ENCODE data around the gene CBLN3.
"Not testable (repeated sequence)": the region's sequence is repeated elsewhere in the genome, so short reads cannot be mapped to it uniquely, and the experiment has no call there.

CBLN3 gene

GRCh38 chr14:24401810-24402702 lies 27.4 kb downstream of the CBLN3 start:
- DNase-seq (ENCODE audit: low read depth), result no peak

DNA sequence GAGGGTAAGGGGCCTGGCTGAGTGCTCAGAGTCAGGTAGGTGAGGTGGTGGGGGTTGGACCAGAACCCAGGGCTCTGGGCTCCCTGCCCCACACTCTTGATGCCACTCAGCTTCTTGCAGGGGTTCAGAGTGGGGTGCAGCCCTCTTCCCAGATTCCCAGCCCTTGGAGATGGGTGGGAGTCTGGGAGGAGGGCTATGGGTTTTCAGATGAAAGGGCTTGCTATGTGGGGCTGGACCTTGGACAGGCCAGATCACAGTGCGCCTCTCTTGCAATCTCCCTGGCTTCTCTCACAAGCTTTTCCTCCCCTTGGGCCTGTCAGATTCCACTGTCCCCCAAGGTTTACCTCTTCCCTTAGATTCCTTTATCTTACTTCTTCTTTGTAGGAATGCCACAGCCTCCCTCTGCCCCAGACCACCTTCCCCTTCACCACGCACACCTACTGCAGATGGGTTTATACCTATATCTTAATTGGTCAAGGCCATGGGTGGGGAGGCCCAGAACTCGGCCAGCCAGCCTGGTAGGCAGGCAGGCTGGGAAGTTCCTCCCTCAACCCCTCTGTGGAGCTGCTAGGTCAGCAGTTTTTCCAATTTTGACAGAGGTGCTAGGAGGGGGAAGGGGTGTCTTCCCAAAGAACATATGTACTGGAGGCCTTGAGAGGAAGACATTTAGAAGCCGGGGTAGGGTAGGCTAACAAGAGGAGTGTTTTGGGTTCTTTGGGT lies 29.3 kb downstream of the CBLN3 start:
- no peak for DNase-seq (ENCODE audit: low read depth)

DNA sequence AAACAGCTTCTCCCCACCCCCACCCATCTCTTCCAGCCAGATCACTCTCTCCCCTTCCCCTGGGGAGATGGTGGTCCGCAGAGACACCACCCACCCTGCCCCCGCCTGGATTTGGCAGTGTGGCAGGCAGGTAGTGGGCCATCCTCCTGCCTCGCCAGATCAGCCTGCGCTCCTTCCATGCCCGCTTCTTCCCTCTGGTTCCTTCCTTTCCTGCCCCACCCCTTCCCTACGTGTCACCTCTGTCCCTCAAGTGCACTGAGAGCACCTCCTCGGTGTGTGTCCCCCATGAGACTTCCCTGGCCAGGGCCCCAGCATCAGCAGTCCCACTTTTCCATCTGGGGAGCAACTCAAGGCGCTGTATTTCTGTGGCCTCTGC lies 30.0 kb downstream of the CBLN3 start:
- no peak for DNase-seq (ENCODE audit: low read depth)

- DNase-seq (ENCODE audit: low read depth), result no peak
Observed at GRCh38 chr14:24398653-24399446, 30.6 kb downstream of the CBLN3 start, which contains the start of gene NYNRIN. NYNRIN (plus strand) TSS chr14:24399003; CDS start chr14:24399247, 244 bp downstream.

DNA sequence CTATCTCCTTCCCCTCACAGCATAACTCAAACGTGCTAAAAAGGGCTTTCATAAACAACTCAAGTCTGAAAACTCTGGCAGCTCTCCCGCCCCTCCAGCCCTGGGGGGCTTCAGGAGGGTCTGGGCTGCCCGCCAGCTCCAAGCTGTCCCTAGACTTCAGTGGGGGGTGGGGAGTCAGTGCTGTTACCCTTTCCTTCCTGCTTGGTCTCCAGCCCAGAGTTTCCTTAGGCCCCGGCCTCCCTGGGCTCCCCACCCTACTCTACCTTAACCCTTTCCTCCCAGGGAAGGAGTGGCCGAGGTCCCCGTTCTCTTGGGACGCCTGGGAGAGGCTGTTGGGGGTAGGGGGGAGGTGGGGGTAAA lies 31.2 kb downstream of the CBLN3 start:
- DNase-seq (ENCODE audit: low read depth), result no peak

DNA sequence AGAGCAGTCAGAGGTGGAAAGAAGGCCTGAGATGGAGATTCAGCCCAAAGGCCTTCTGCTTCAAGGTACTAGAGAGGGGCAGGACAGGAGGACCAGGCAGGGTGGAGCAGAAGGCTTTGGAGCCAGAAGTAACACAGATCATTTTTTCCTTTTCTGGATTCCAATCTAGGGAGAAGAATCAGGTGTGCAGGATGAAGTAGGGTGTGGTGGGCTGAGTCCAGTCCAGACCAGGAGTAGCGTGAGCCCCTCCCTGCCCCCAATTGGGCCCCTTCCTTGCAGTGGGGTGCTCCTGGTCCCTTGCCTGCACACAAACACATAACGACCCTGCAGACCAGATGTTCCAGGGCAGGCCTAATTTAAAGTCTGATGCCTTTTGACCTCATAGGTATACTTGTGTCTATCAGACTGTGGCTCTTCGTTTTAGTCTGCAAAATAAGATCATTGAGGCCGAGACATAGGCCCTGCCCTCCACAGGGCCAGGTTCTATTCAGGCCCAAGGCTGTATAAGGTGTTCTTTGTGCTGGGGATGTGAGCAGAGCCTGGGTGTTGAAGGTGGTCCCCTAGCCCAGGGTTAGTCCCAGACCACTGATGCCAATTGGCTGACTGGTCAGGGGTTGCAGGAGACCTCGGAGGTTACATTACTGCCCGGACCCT lies 31.7 kb downstream of the CBLN3 start:
- DNase-seq (ENCODE audit: low read depth), result no peak

- DNase-seq (ENCODE audit: low read depth), result no peak
Observed at GRCh38 chr14:24395609-24396582, 33.6 kb downstream of the CBLN3 start.

DNA sequence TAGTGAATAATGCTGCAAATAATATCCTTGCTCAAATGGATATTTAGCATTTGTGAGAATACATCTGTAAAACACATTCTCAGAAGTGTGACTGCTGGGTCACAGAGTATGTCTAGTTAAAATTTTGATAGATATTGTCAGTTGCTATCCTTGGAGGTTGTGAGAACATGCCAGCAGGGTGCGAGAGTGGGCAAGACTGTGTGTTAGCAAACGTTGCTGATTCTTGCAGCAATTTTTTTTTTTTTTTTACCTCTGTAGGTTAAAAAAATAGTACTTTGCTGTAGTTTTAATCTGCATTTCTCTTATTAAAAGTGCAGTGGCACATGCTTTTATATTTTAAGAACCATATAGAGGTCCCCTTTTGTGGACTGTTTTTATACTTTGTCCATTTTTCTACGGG lies 35.2 kb downstream of the CBLN3 start:
- no peak for DNase-seq (ENCODE audit: low read depth)

DNA sequence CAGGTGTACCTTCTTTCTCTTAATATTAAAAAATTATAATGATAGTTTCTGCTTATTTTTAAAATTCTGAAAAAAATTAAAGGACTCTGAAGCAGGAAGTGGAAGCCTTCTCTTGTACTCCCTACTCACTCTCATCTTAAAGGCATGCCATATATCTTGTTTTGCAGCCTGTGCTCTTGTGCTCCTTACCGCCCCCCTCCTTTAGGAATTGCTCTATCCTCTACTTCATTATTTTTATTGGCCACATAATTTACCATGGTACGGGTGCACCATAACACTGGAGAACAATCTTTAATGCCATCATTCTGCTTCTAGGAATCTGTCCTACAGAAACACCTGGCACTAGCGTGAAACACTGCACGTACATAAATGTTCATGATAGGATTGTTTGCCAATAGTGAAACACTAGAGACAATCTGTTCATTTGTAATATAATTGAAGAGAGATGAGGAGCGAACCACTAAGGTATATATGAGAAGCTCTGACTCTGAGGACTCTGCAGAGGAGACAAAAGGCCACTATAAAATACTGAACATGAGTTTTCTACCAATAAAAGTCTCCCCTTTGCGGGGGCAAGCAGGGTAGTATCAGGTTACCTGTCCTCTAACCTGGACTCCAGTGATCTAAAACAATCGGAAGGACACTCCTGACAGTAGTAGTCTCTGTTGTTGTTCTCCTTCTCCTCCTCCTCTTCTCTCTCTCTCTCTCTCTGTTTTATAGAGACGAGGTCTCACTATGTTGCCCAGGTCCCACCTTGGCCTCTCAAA lies 37.0 kb downstream of the CBLN3 start:
- DNase-seq (ENCODE audit: low read depth), result no peak

- DNase-seq (ENCODE audit: low read depth), result no peak
Observed at GRCh38 chr14:24390701-24391468, 38.6 kb downstream of the CBLN3 start.

DNA sequence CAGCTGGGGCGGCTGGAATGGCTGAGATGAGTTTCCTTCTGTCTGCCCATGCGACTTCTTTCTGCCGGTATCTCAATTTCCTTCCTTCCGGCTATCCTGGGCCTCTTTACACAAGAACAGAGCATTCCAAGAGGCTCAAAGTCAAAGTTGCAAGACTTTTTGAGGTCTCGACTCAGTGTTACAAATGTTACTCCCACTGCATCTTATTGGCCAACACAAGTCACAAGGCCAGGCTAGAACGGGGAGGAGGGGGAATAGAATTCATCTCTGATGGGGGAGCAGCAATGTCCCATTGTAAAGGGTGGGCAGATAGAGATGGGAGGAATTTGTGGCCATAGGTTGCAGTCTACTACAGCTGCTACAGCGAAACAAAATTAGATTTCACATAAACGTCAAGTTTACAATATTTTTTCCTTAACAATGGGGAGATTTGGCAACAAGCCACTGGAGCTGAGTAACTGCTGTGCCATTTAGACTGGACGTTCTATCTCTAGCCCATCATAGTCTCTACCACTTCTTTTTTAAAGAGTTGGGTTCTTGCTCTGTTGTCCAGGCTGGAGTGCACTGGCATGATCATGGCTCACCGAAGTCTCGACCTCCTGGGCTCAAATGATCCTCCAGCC lies 40.1 kb downstream of the CBLN3 start:
- no peak for DNase-seq (ENCODE audit: low read depth)

GRCh38 chr14:24388474-24389179 lies 40.8 kb downstream of the CBLN3 start:
- DNase-seq (ENCODE audit: low read depth), result no peak

DNA sequence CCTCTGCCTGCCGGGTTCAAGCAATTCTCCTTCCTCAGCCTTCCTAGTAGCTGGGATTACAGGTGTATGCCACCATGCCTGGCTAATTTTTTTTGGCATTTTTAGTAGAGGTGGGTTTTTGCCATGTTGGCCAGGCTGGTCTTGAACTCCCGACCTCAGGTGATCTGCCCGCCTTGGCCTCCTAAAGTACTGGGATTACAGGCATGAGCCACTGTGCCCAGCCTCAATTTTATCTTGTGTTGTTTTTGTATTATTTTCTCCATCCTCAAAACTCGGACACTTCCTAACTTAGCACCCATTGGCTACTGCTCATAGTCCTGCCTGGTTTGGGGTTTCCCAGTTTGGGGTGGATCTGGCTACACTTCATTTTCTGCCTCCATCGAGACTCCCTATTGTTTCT lies 41.9 kb downstream of the CBLN3 start:
- DNase-seq (ENCODE audit: low read depth), result not testable (repeated sequence)

GRCh38 chr14:24387009-24387345 lies 42.5 kb downstream of the CBLN3 start:
- no peak for DNase-seq (ENCODE audit: low read depth)

- no peak for DNase-seq (ENCODE audit: low read depth)
Observed at GRCh38 chr14:24385524-24385923, 43.9 kb downstream of the CBLN3 start.

- DNase-seq (ENCODE audit: low read depth), result no peak
Observed at GRCh38 chr14:24384169-24384568, 45.3 kb downstream of the CBLN3 start.

DNA sequence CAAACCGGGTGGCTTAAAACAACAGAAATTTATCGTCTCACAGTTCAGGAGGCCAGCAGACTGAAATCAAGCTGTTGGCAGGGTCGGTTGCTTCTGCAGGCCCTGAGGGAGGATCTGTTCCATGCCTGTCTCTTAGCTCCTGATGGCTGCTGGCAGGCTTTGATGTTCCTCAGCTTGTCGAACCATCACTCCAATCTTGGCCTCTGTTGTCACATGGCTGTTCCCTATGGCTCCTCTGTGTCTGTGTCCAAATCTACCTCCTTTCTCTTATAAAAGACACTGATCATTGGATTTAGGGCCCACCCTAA lies 47.5 kb downstream of the CBLN3 start:
- no peak for DNase-seq (ENCODE audit: low read depth)

GRCh38 chr14:24381363-24382063 lies 48.0 kb downstream of the CBLN3 start:
- no peak for DNase-seq (ENCODE audit: low read depth)
